ENCODE measurements around the gene HBZ.

The HBZ gene

GRCh38 chr16:129075-129474 is 23.4 kb upstream of the HBZ start:
- no peak overlapping the region for H3K27ac ChIP-seq (ENCODE audit: low read length, poor library complexity, severe bottlenecking)
- no peak overlapping the region for H2BK120ac ChIP-seq (ENCODE audit: low read depth, low read length)
- DNase-seq, result no peak
- H3K79me1 ChIP-seq (replicated peaks; ENCODE audit: low read length, poor library complexity, severe bottlenecking), result peaks cover 31% of the 10 kb centered on the region
- no peak overlapping the region for H4K91ac ChIP-seq (ENCODE audit: low read length)
- H3K4me3 ChIP-seq (ENCODE audit: insufficient read depth in 1 of 2, low read depth in 1 of 2, low read length in 2 of 2), result no peak overlapping the region
- H3K36me3 ChIP-seq (ENCODE audit: control insufficient read depth in 1 of 2, insufficient read depth in 2 of 2, low read depth in 1 of 2, low read length in 2 of 2), result peaks cover 13 to 27% of the 10 kb centered on the region in 2 experiments
- no peaks in the 10 kb centered on the region for H3K27me3 ChIP-seq (ENCODE audit: control insufficient read depth in 1 of 2, insufficient read depth in 1 of 2, low read length in 2 of 2)
- H3K9ac ChIP-seq (ENCODE audit: low read length), result no peak overlapping the region
- WGBS, result 100% methylated on average over 2 of the region's 2 CpGs
- H4K8ac ChIP-seq (ENCODE audit: low read length), result no peak overlapping the region
- H2BK15ac ChIP-seq (ENCODE audit: low read depth, poor library complexity, severe bottlenecking), result no peak overlapping the region
- H3K23ac ChIP-seq (ENCODE audit: low read length in 2 of 2), result no peak overlapping the region
- H3K18ac ChIP-seq (ENCODE audit: low read depth in 1 of 2, low read length in 2 of 2), result no peak overlapping the region
- no peak overlapping the region for H3K4ac ChIP-seq (ENCODE audit: low read depth in 1 of 2, low read length in 2 of 2)
- H2AK5ac ChIP-seq (ENCODE audit: low read length, severe bottlenecking), result no peak overlapping the region
- H3K4me2 ChIP-seq (ENCODE audit: low read length, poor library complexity, severe bottlenecking), result no peak overlapping the region
- no peaks in the 10 kb centered on the region for H3K9me3 ChIP-seq (ENCODE audit: control insufficient read depth, low read length)
- H2BK12ac ChIP-seq (ENCODE audit: low read length in 2 of 2), result no peak overlapping the region
- no peak overlapping the region for H2AFZ ChIP-seq (ENCODE audit: low read depth, low read length)
- no peaks in the 10 kb centered on the region for H3K4me1 ChIP-seq (ENCODE audit: control insufficient read depth, insufficient read depth, low read depth, low read length)
- H3K14ac ChIP-seq (ENCODE audit: low read length in 2 of 2), result no peak overlapping the region
- no peak overlapping the region for H2BK5ac ChIP-seq (ENCODE audit: low read depth, low read length, poor library complexity, severe bottlenecking)

- Histone ChIP-seq H2BK12ac (ENCODE audit: low read length in 2 of 2) (no peak overlapping the region), H3K27ac (ENCODE audit: low read length, poor library complexity, severe bottlenecking) (no peak overlapping the region), H3K79me1 (replicated peaks; ENCODE audit: low read length, poor library complexity, severe bottlenecking) (peaks cover 26% of the 10 kb centered on the region), H4K8ac (ENCODE audit: low read length) (no peak overlapping the region), H4K91ac (ENCODE audit: low read length) (no peak overlapping the region), H2BK5ac (ENCODE audit: low read depth, low read length, poor library complexity, severe bottlenecking) (no peak overlapping the region), H3K4me1 (ENCODE audit: control insufficient read depth, insufficient read depth, low read depth, low read length) (no peaks in the 10 kb centered on the region), H3K9me3 (ENCODE audit: control insufficient read depth, low read length) (no peaks in the 10 kb centered on the region), H3K14ac (ENCODE audit: low read length in 2 of 2) (no peak overlapping the region), H2BK15ac (ENCODE audit: low read depth, poor library complexity, severe bottlenecking) (no peak overlapping the region), H3K9ac (ENCODE audit: low read length) (no peak overlapping the region), H3K4ac (ENCODE audit: low read depth in 1 of 2, low read length in 2 of 2) (no peak overlapping the region), H3K18ac (ENCODE audit: low read depth in 1 of 2, low read length in 2 of 2) (no peak overlapping the region), H2BK120ac (ENCODE audit: low read depth, low read length) (no peak overlapping the region), H3K4me2 (ENCODE audit: low read length, poor library complexity, severe bottlenecking) (no peak overlapping the region), H3K27me3 (ENCODE audit: control insufficient read depth in 1 of 2, insufficient read depth in 1 of 2, low read length in 2 of 2) (no peaks in the 10 kb centered on the region), H2AK5ac (ENCODE audit: low read length, severe bottlenecking) (no peak overlapping the region), H3K4me3 (ENCODE audit: insufficient read depth in 1 of 2, low read depth in 1 of 2, low read length in 2 of 2) (no peak overlapping the region), H3K23ac (ENCODE audit: low read length in 2 of 2) (no peak overlapping the region), H3K36me3 (ENCODE audit: control insufficient read depth in 1 of 2, insufficient read depth in 2 of 2, low read depth in 1 of 2, low read length in 2 of 2) (peaks cover 13 to 17% of the 10 kb centered on the region in 2 experiments), H2AFZ (ENCODE audit: low read depth, low read length) (no peak overlapping the region)
- no peak for DNase-seq
- 100% methylated on average over 12 of the region's 15 CpGs for WGBS
Observed at GRCh38 chr16:130533-131173, 21.8 kb upstream of the HBZ start.

GRCh38 chr16:132120-132519 is 20.3 kb upstream of the HBZ start:
- WGBS, result 92% methylated on average over 6 of the region's 7 CpGs
- peaks cover 11 to 20% of the 10 kb centered on the region in 2 experiments for H3K36me3 ChIP-seq (ENCODE audit: control insufficient read depth in 1 of 2, insufficient read depth in 2 of 2, low read depth in 1 of 2, low read length in 2 of 2)

DNA sequence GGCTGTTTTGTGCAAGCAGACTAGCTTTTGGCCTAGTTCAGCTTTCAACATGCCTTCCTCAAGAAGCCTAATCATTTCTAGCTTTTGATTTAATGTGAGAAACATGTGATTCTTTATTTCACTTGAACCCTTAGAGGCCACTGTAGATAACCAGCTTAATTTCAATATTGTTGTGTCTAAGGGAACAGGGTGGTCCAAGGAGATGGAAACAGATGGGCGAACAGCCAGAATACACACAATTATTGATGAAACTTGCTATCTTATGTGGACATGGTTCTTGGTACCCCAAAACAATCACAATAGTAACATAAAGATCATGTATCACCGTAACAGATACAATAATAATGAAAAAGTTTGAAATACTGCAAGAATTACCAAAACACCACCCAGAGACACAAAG is 18.7 kb upstream of the HBZ start:
- Histone ChIP-seq H3K36me3 (ENCODE audit: control insufficient read depth in 1 of 2, insufficient read depth in 2 of 2, low read depth in 1 of 2, low read length in 2 of 2) (peaks cover 7 to 19% of the 10 kb centered on the region in 2 experiments), H4K8ac (ENCODE audit: low read length) (no peak overlapping the region), H3K14ac (ENCODE audit: low read length in 2 of 2) (no peak overlapping the region), H2BK5ac (ENCODE audit: low read depth, low read length, poor library complexity, severe bottlenecking) (no peak overlapping the region), H4K91ac (ENCODE audit: low read length) (no peak overlapping the region), H3K27ac (ENCODE audit: low read length, poor library complexity, severe bottlenecking) (no peak overlapping the region), H3K4me3 (ENCODE audit: insufficient read depth in 1 of 2, low read depth in 1 of 2, low read length in 2 of 2) (no peak overlapping the region), H3K4me2 (ENCODE audit: low read length, poor library complexity, severe bottlenecking) (no peak overlapping the region), H3K79me1 (replicated peaks; ENCODE audit: low read length, poor library complexity, severe bottlenecking) (peaks cover 20% of the 10 kb centered on the region), H3K23ac (ENCODE audit: low read length in 2 of 2) (no peak overlapping the region), H3K9me3 (ENCODE audit: control insufficient read depth, low read length) (no peaks in the 10 kb centered on the region), H2BK15ac (ENCODE audit: low read depth, poor library complexity, severe bottlenecking) (no peak overlapping the region), H2AK5ac (ENCODE audit: low read length, severe bottlenecking) (no peak overlapping the region), H3K4ac (ENCODE audit: low read depth in 1 of 2, low read length in 2 of 2) (no peak overlapping the region), H2AFZ (ENCODE audit: low read depth, low read length) (no peak overlapping the region), H3K4me1 (ENCODE audit: control insufficient read depth, insufficient read depth, low read depth, low read length) (peaks cover 4% of the 10 kb centered on the region), H3K27me3 (ENCODE audit: control insufficient read depth in 1 of 2, insufficient read depth in 1 of 2, low read length in 2 of 2) (no peaks in the 10 kb centered on the region), H3K18ac (ENCODE audit: low read depth in 1 of 2, low read length in 2 of 2) (no peak overlapping the region), H2BK120ac (ENCODE audit: low read depth, low read length) (no peak overlapping the region), H2BK12ac (ENCODE audit: low read length in 2 of 2) (no peak overlapping the region), H3K9ac (ENCODE audit: low read length) (no peak overlapping the region)
- no peak for DNase-seq
- 90% methylated on average over 2 of the region's 2 CpGs for WGBS

More at GRCh38 chr16:132120-132519, 20.3 kb upstream of the HBZ start:
- Histone ChIP-seq H2BK15ac (ENCODE audit: low read depth, poor library complexity, severe bottlenecking) (no peak overlapping the region), H2AFZ (ENCODE audit: low read depth, low read length) (no peak overlapping the region), H4K8ac (ENCODE audit: low read length) (no peak overlapping the region), H3K14ac (ENCODE audit: low read length in 2 of 2) (no peak overlapping the region), H3K18ac (ENCODE audit: low read depth in 1 of 2, low read length in 2 of 2) (no peak overlapping the region), H3K27me3 (ENCODE audit: control insufficient read depth in 1 of 2, insufficient read depth in 1 of 2, low read length in 2 of 2) (no peaks in the 10 kb centered on the region), H3K4me3 (ENCODE audit: insufficient read depth in 1 of 2, low read depth in 1 of 2, low read length in 2 of 2) (no peak overlapping the region), H3K79me1 (replicated peaks; ENCODE audit: low read length, poor library complexity, severe bottlenecking) (peaks cover 22% of the 10 kb centered on the region), H2BK5ac (ENCODE audit: low read depth, low read length, poor library complexity, severe bottlenecking) (no peak overlapping the region), H4K91ac (ENCODE audit: low read length) (no peak overlapping the region), H3K9ac (ENCODE audit: low read length) (no peak overlapping the region), H3K27ac (ENCODE audit: low read length, poor library complexity, severe bottlenecking) (no peak overlapping the region), H3K9me3 (ENCODE audit: control insufficient read depth, low read length) (no peaks in the 10 kb centered on the region), H3K4me2 (ENCODE audit: low read length, poor library complexity, severe bottlenecking) (no peak overlapping the region), H2BK120ac (ENCODE audit: low read depth, low read length) (no peak overlapping the region), H2BK12ac (ENCODE audit: low read length in 2 of 2) (no peak overlapping the region), H3K4ac (ENCODE audit: low read depth in 1 of 2, low read length in 2 of 2) (no peak overlapping the region), H3K23ac (ENCODE audit: low read length in 2 of 2) (no peak overlapping the region), H3K4me1 (ENCODE audit: control insufficient read depth, insufficient read depth, low read depth, low read length) (peaks cover under 1% of the 10 kb centered on the region), H2AK5ac (ENCODE audit: low read length, severe bottlenecking) (no peak overlapping the region)
- DNase-seq, result no peak
